GM12865 (cell line): ENCODE results near the gene CHM.

Source experiments
- DNase-seq: peaks from one replicate; pipeline ENCODE4 v3.0.0; 2010; ENCODE audit warnings: low read depth
- H3K4me3 ChIP-seq: 2 replicates; pipeline ENCODE4 v1.5.1; 2011; ENCODE audit warnings: mild to moderate bottlenecking, low read depth, low read length, control low read depth
- CTCF ChIP-seq: IDR thresholded peaks from 2 replicates; pipeline ENCODE4 v1.5.1; 2011; ENCODE audit warnings: low read length, control low read depth, low read depth, inconsistent platforms; ENCODE audit not compliant: insufficient read depth; ENCODE audit errors: missing control alignments

CHM gene

GRCh38 chrX:85995641-85996040, 51.7 kb downstream of the CHM start:
- DNase-seq, result no peak
- H3K4me3 ChIP-seq, result no peak overlapping the region

GRCh38 chrX:85994797-85995196, 52.6 kb downstream of the CHM start:
- no peak overlapping the region for H3K4me3 ChIP-seq
- DNase-seq, result no peak
- TF ChIP-seq CTCF, result no peak

More at GRCh38 chrX:85995641-85996040, 51.7 kb downstream of the CHM start:
- TF ChIP-seq CTCF, result no peak

DNA sequence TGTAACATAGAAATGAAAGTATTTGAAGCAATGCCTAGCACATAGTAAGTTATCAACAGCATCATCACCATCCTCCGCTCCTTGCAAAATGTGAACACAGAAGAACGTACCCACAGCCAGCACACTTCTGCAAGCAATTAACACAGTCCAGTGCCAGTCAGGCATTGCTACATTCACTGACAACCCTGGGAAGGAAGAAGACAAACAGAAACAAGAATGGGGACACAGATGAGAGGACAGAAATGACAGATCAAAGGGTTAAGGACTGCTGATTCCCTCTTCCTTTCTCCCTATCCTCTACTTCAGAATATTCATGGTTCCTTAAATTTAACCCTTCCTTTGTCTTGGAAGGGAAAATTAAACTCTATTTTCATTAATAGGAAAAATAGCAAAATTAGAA, 53.1 kb downstream of the CHM start:
- no peak for DNase-seq
- no peak overlapping the region for H3K4me3 ChIP-seq
- TF ChIP-seq CTCF, result no peak

- no peak overlapping the region for H3K4me3 ChIP-seq
- TF ChIP-seq CTCF, result no peak
Observed at GRCh38 chrX:85993539-85994197, 53.7 kb downstream of the CHM start.

DNA sequence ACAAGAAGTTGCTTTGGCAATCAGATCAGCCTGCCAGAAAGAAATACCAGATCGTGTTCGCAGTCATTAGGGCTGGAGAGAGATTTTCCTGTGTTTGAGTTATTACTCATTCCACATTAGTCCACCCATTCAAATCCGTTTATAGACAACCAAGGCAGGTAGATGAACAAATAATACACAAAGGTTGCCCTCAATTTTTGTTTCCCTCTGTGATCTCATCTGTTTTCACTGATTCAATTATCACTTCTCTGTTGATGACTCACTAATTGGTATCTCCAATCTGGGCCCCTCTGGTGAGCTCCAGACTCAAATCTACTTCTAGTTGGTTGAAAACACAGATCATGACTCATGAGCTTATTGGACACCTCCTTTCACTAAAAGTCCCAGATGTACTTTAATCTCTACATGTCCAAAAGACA, 54.5 kb downstream of the CHM start:
- no peak overlapping the region for H3K4me3 ChIP-seq
- DNase-seq, result no peak
- no peak for TF ChIP-seq CTCF

More at GRCh38 chrX:85993539-85994197, 53.7 kb downstream of the CHM start:
- DNase-seq, result no peak

DNA sequence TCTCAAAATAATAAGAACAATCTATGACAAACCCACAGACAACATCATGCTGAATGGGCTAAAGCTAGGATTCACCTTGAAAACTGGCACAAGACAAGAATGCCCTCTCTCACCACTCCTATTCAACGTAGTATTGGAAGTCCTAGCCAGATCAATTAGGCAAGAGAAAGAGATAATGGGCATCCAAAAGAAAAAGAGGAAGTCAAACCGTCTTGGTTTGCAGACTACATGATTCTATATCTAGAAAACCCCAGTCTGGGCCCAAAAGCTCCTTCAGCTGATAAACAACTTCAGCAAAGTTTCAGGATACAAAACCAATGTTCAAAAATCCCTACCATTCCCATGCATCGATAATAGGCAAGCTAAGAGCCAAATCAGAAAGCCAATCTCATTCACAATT, 59.0 kb downstream of the CHM start:
- H3K4me3 ChIP-seq, result no peak overlapping the region
- TF ChIP-seq CTCF, result no peak
- no peak for DNase-seq

GRCh38 chrX:85980286-85980685, 67.1 kb downstream of the CHM start:
- no peak overlapping the region for H3K4me3 ChIP-seq
- no peak for TF ChIP-seq CTCF

More at GRCh38 chrX:85980286-85980685, 67.1 kb downstream of the CHM start:
- DNase-seq, result no peak
